CD4-positive, alpha-beta T cell (primary cell): ENCODE measurements around the gene CTAG1B. TPM values are rescaled to one million over a fixed set of nuclear protein-coding genes. Genes with fewer than 3 reads are reported as not detected.

Source experiments
- ATAC-seq: fragments of 200-7000 bp; cut with Tn5 transposase; one replicate; pipeline ENCODE4 v1.10.0; 2022; ENCODE audit warnings: mild to moderate bottlenecking; ENCODE audit not compliant: poor library complexity
- CTCF ChIA-PET: fragments of 350-600 bp; sonication (Branson Sonifier 250); formaldehyde crosslinking; loops from one replicate; lab custom pipeline; 2021; ENCODE audit warnings: antibody characterized with exemption, inconsistent platforms; lab: Charles Lee
- POLR2A ChIA-PET: fragments of 350-600 bp; sonication (Branson Sonifier 250); formaldehyde crosslinking; loops from one replicate; lab custom pipeline; 2021; ENCODE audit warnings: antibody characterized with exemption, inconsistent platforms; lab: Charles Lee
- DNase-seq, 14 experiments: peaks; one replicate each; pipeline ENCODE4 v3.0.0-alpha.2; 2013 to 2020; ENCODE audit warnings: mixed read lengths in 2 of 14
- H3K27ac ChIP-seq, 2 donors: one replicate each; pipeline versions ENCODE4 v1.5.1 to v1.7.0; 2013; ENCODE audit warnings: low read length in 2 of 2, low read depth in 1 of 2, mild to moderate bottlenecking in 1 of 2
- H3K27me3 ChIP-seq, 2 experiments: 1 replicate in 1 of 2; 2 replicates in 1 of 2; pipeline versions ENCODE4 v1.6.1 to v1.7.0; 2013; ENCODE audit warnings: low read length in 2 of 2, control low read depth in 1 of 2, mild to moderate bottlenecking in 1 of 2, moderate library complexity in 1 of 2; ENCODE audit not compliant: insufficient read depth in 2 of 2, control insufficient read depth in 1 of 2
- H3K36me3 ChIP-seq: one replicate; pipeline ENCODE4 v1.6.1; 2013; ENCODE audit warnings: low read length, control low read depth; ENCODE audit not compliant: insufficient read depth
- H3K4me1 ChIP-seq: one replicate; pipeline ENCODE4 v1.6.1; 2013; ENCODE audit warnings: low read length, control low read depth; ENCODE audit not compliant: insufficient read depth
- H3K4me3 ChIP-seq: one replicate; pipeline ENCODE4 v1.5.1; 2013; ENCODE audit warnings: mild to moderate bottlenecking, low read length, moderate library complexity
- H3K9me3 ChIP-seq, 2 experiments: 1 replicate in 1 of 2; 2 replicates in 1 of 2; pipeline versions ENCODE4 v1.6.1 to v1.7.0; 2013; ENCODE audit warnings: low read length in 2 of 2, mild to moderate bottlenecking in 2 of 2, control low read depth in 1 of 2, moderate library complexity in 1 of 2; ENCODE audit not compliant: control insufficient read depth in 1 of 2, insufficient read depth in 1 of 2
- H3K27ac Mint-ChIP-seq: one replicate; pipeline ENCODE4 v1.8.0; 2020; ENCODE audit warnings: mixed read lengths
- H3K27me3 Mint-ChIP-seq: one replicate; pipeline ENCODE4 v1.8.0; 2021; ENCODE audit warnings: mixed read lengths
- H3K36me3 Mint-ChIP-seq: one replicate; pipeline ENCODE4 v1.8.0; 2021; ENCODE audit warnings: low read depth, mixed read lengths
- H3K4me1 Mint-ChIP-seq: one replicate; pipeline ENCODE4 v1.8.0; 2021; ENCODE audit warnings: low read depth, mixed read lengths
- H3K4me3 Mint-ChIP-seq: one replicate; pipeline ENCODE4 v1.8.0; 2020; ENCODE audit warnings: mild to moderate bottlenecking, mixed read lengths
- H3K9me3 Mint-ChIP-seq: one replicate; pipeline ENCODE4 v1.8.0; 2020; ENCODE audit warnings: mixed read lengths
- intact Hi-C, 2 experiments: fragments of 100-400 bp; cut with DNase I in 1 of 2; cut with micrococcal nuclease in 1 of 2; formaldehyde crosslinking; loops; one replicate each; pipeline versions ENCODE4 v1.15.1 to v1.9.0; 2023 to 2025; cut with DNase I, micrococcal nuclease
- total RNA-seq, 174 experiments: library from RNA in 2 of 174; stranded (reverse) in 2 of 174; gene quantifications; one replicate each; pipeline ENCODE4 v1.2.3 and lab custom pipeline; 2021 to 2026
- TF ChIP-seq, protein P1 (sequence below): fragments of 200-600 bp; IDR thresholded peaks from one replicate; pipeline ENCODE4 v1.8.0; 2022; ENCODE audit warnings: antibody characterized with exemption, mild to moderate bottlenecking

CTAG1B gene
- total RNA-seq, 2 experiments from 2014 or later, result not detected

- no peaks in the 10 kb centered on the region for H3K36me3 Mint-ChIP-seq
- H3K4me3 ChIP-seq, result no peak overlapping the region
- H3K27ac ChIP-seq, result no peak overlapping the region
- H3K36me3 ChIP-seq, result no peaks in the 10 kb centered on the region
- no peak overlapping the region for H3K27ac Mint-ChIP-seq
- ChIA-PET POLR2A (no interaction called here), CTCF (no interaction called here)
- intact Hi-C loops, result no loop called here
- TF ChIP-seq, protein P1, sequence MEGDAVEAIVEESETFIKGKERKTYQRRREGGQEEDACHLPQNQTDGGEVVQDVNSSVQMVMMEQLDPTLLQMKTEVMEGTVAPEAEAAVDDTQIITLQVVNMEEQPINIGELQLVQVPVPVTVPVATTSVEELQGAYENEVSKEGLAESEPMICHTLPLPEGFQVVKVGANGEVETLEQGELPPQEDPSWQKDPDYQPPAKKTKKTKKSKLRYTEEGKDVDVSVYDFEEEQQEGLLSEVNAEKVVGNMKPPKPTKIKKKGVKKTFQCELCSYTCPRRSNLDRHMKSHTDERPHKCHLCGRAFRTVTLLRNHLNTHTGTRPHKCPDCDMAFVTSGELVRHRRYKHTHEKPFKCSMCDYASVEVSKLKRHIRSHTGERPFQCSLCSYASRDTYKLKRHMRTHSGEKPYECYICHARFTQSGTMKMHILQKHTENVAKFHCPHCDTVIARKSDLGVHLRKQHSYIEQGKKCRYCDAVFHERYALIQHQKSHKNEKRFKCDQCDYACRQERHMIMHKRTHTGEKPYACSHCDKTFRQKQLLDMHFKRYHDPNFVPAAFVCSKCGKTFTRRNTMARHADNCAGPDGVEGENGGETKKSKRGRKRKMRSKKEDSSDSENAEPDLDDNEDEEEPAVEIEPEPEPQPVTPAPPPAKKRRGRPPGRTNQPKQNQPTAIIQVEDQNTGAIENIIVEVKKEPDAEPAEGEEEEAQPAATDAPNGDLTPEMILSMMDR, result no peak
- H3K4me1 ChIP-seq, result no peaks in the 10 kb centered on the region
- H3K27me3 ChIP-seq, result no peaks in the 10 kb centered on the region
- H3K4me3 Mint-ChIP-seq, result no peak overlapping the region
- peak in 1 of 14 experiments; percentile 3 for DNase-seq
- H3K9me3 Mint-ChIP-seq, result no peaks in the 10 kb centered on the region
- H3K4me1 Mint-ChIP-seq, result peaks cover 5% of the 10 kb centered on the region
- ATAC-seq, result no peak
- H3K27me3 Mint-ChIP-seq, result no peaks in the 10 kb centered on the region
- no peaks in the 10 kb centered on the region for H3K9me3 ChIP-seq
Observed at GRCh38 chrX:154603438-154604430, 15.3 kb downstream of the CTAG1B start.

- ATAC-seq (no peak), DNase-seq (no peak)
- Mint-ChIP-seq H3K4me3 (no peak overlapping the region), H3K27me3 (no peaks in the 10 kb centered on the region), H3K9me3 (no peaks in the 10 kb centered on the region), H3K36me3 (no peaks in the 10 kb centered on the region), H3K27ac (no peak overlapping the region), H3K4me1 (peaks cover 5% of the 10 kb centered on the region)
- TF ChIP-seq, protein P1, result no peak
- Histone ChIP-seq H3K27ac (no peak overlapping the region), H3K9me3 (no peaks in the 10 kb centered on the region), H3K4me1 (no peaks in the 10 kb centered on the region), H3K27me3 (no peaks in the 10 kb centered on the region), H3K4me3 (no peak overlapping the region), H3K36me3 (no peaks in the 10 kb centered on the region)
- ChIA-PET POLR2A (no interaction called here), CTCF (no interaction called here)
- intact Hi-C loops, result no loop called here
Observed at GRCh38 chrX:154602766-154603437, 16.2 kb downstream of the CTAG1B start.

GRCh38 chrX:154602226-154602625 lies 16.9 kb downstream of the CTAG1B start:
- intact Hi-C loops, result no loop called here

More at GRCh38 chrX:154602226-154602625, 16.9 kb downstream of the CTAG1B start:
- no peaks in the 10 kb centered on the region for H3K27me3 ChIP-seq
- Mint-ChIP-seq H3K4me1 (peaks cover 5% of the 10 kb centered on the region), H3K27me3 (no peaks in the 10 kb centered on the region), H3K4me3 (no peak overlapping the region), H3K27ac (no peak overlapping the region), H3K36me3 (no peaks in the 10 kb centered on the region), H3K9me3 (no peaks in the 10 kb centered on the region)
- H3K4me1 ChIP-seq, result no peaks in the 10 kb centered on the region
- no peak overlapping the region for H3K4me3 ChIP-seq
- ChIA-PET POLR2A (no interaction called here), CTCF (no interaction called here)
- TF ChIP-seq, protein P1, result no peak
- H3K9me3 ChIP-seq, result no peaks in the 10 kb centered on the region
- H3K27ac ChIP-seq, result no peak overlapping the region
- DNase-seq (no peak), ATAC-seq (no peak)
- H3K36me3 ChIP-seq, result no peaks in the 10 kb centered on the region
